GM18499 (cell line): Measurements from ENCODE around the gene ZZZ3.
"Not testable (repeated sequence)": the region's sequence is repeated elsewhere in the genome, so short reads cannot be mapped to it uniquely, and the experiment has no call there.

Experiments
- ATAC-seq: cut with Tn5 transposase; IDR thresholded peaks from one replicate; pipeline ENCODE4 v1.9.1; 2021; ENCODE audit warnings: moderate number of reproducible peaks; ENCODE audit not compliant: insufficient read depth, unreplicated experiment

ZZZ3 gene

GRCh38 chr1:77682460-77683159, at the start of gene ZZZ3:
Gene ZZZ3, minus strand, starts transcription at chr1:77682658. Its CDS starts 49,304 bp downstream, at chr1:77633354.
- peak; percentile 61 for ATAC-seq

GRCh38 chr1:77732090-77732489, 49.6 kb upstream of the ZZZ3 start:
- ATAC-seq = no peak

GRCh38 chr1:77725706-77726105, 43.2 kb upstream of the ZZZ3 start:
- no peak for ATAC-seq

- no peak for ATAC-seq
These were observed 35.7 kb upstream of the ZZZ3 start for GRCh38 chr1:77718181-77718580.

- ATAC-seq = no peak
These were observed 33.6 kb upstream of the ZZZ3 start for GRCh38 chr1:77716065-77716464.

- no peak for ATAC-seq
These were observed 27.3 kb upstream of the ZZZ3 start for GRCh38 chr1:77709727-77710126.

- ATAC-seq = no peak
These were observed 23.9 kb upstream of the ZZZ3 start for GRCh38 chr1:77706321-77706720.

- no peak for ATAC-seq
These were observed 22.3 kb upstream of the ZZZ3 start for GRCh38 chr1:77704736-77705135.

- not testable (repeated sequence) for ATAC-seq
These were observed 17.2 kb upstream of the ZZZ3 start for GRCh38 chr1:77699673-77700072.

GRCh38 chr1:77697441-77697840, 15.0 kb upstream of the ZZZ3 start:
- ATAC-seq = no peak

GRCh38 chr1:77688939-77689338, 6.5 kb upstream of the ZZZ3 start:
- peak; percentile 59 for ATAC-seq

GRCh38 chr1:77687519-77687906, 5.1 kb upstream of the ZZZ3 start:
- no peak for ATAC-seq

GRCh38 chr1:77686796-77687518, 4.5 kb upstream of the ZZZ3 start:
- ATAC-seq = no peak

- peak; percentile 45 for ATAC-seq
These were observed 996 bp upstream of the ZZZ3 start for GRCh38 chr1:77683160-77684148.

GRCh38 chr1:77680173-77680572, 2.3 kb downstream of the ZZZ3 start:
- ATAC-seq = no peak

- ATAC-seq = no peak
These were observed 3.5 kb downstream of the ZZZ3 start for GRCh38 chr1:77678660-77679610.

GRCh38 chr1:77674807-77675206, 7.7 kb downstream of the ZZZ3 start:
- not testable (repeated sequence) for ATAC-seq

- ATAC-seq = no peak
These were observed 8.6 kb downstream of the ZZZ3 start for GRCh38 chr1:77673716-77674355.

GRCh38 chr1:77673030-77673429, 9.4 kb downstream of the ZZZ3 start:
- ATAC-seq = no peak
